GM21723 (cell line): Measurements from ENCODE around the gene TSC2.

ENCODE experiments used
- ATAC-seq: cut with Tn5 transposase; IDR thresholded peaks from one replicate; pipeline ENCODE4 v1.9.1; 2021; ENCODE audit warnings: mild to moderate bottlenecking, moderate library complexity; ENCODE audit not compliant: unreplicated experiment

The TSC2 gene

GRCh38 chr16:2042986-2043666 is 4.7 kb upstream of the TSC2 start:
- ATAC-seq = no peak

- no peak for ATAC-seq
Measured at GRCh38 chr16:2043667-2044451, 3.9 kb upstream of the TSC2 start.

- no peak for ATAC-seq
Measured at GRCh38 chr16:2044541-2044940, 3.2 kb upstream of the TSC2 start.

GRCh38 chr16:2045965-2046892 is 1.6 kb upstream of the TSC2 start:
- ATAC-seq = no peak

GRCh38 chr16:2046893-2047329 is 874 bp upstream of the TSC2 start:
- ATAC-seq = no peak

- peak; percentile 13 for ATAC-seq
Measured at GRCh38 chr16:2048116-2048543, 345 bp downstream of the TSC2 start.

- ATAC-seq = no peak
Measured at GRCh38 chr16:2053211-2053610, 5.4 kb downstream of the TSC2 start.

- no peak for ATAC-seq
Measured at GRCh38 chr16:2053897-2054296, 6.1 kb downstream of the TSC2 start.

- no peak for ATAC-seq
Measured at GRCh38 chr16:2054543-2055245, 6.9 kb downstream of the TSC2 start.

GRCh38 chr16:2056077-2056476 is 8.3 kb downstream of the TSC2 start:
- ATAC-seq = no peak

GRCh38 chr16:2056681-2057407 is 9.1 kb downstream of the TSC2 start:
- no peak for ATAC-seq

GRCh38 chr16:2057438-2057837 is 9.7 kb downstream of the TSC2 start:
- ATAC-seq = no peak

- ATAC-seq = no peak
Measured at GRCh38 chr16:2058420-2058819, 10.6 kb downstream of the TSC2 start.

GRCh38 chr16:2058872-2059271 is 11.1 kb downstream of the TSC2 start:
- ATAC-seq = no peak

GRCh38 chr16:2060346-2060745 is 12.6 kb downstream of the TSC2 start:
- ATAC-seq = no peak

GRCh38 chr16:2061023-2061422 is 13.2 kb downstream of the TSC2 start:
- no peak for ATAC-seq

GRCh38 chr16:2061526-2061925 is 13.7 kb downstream of the TSC2 start:
- no peak for ATAC-seq

- no peak for ATAC-seq
Measured at GRCh38 chr16:2062801-2063200, 15.0 kb downstream of the TSC2 start.

GRCh38 chr16:2063861-2064260 is 16.1 kb downstream of the TSC2 start:
- no peak for ATAC-seq

- no peak for ATAC-seq
Measured at GRCh38 chr16:2064368-2064945, 16.7 kb downstream of the TSC2 start.
